GM19025 (cell line): Measurements from ENCODE around the gene MACROD2.
"Not testable (repeated sequence)": the region's sequence is repeated elsewhere in the genome, so short reads cannot be mapped to it uniquely, and the experiment has no call there.

Source experiments
- ATAC-seq: cut with Tn5 transposase; IDR thresholded peaks from one replicate; pipeline ENCODE4 v1.9.1; 2021; ENCODE audit warnings: mild to moderate bottlenecking, low read depth, moderate library complexity; ENCODE audit not compliant: unreplicated experiment

The MACROD2 gene

GRCh38 chr20:15760001-15760621 is 1764.8 kb downstream of the MACROD2 start:
- no peak for ATAC-seq

GRCh38 chr20:15763366-15763765 is 1768.0 kb downstream of the MACROD2 start:
- no peak for ATAC-seq

- no peak for ATAC-seq
These were observed 1772.3 kb downstream of the MACROD2 start for GRCh38 chr20:15767586-15767985.

- no peak for ATAC-seq
These were observed 1772.9 kb downstream of the MACROD2 start for GRCh38 chr20:15767999-15768741.

- ATAC-seq, result no peak
These were observed 1777.5 kb downstream of the MACROD2 start for GRCh38 chr20:15772826-15773225.

GRCh38 chr20:15774926-15775325 is 1779.6 kb downstream of the MACROD2 start:
- ATAC-seq, result no peak

GRCh38 chr20:15776770-15777466 is 1781.6 kb downstream of the MACROD2 start:
- no peak for ATAC-seq

- no peak for ATAC-seq
These were observed 1788.7 kb downstream of the MACROD2 start for GRCh38 chr20:15784020-15784419.

GRCh38 chr20:15789079-15789478 is 1793.8 kb downstream of the MACROD2 start:
- no peak for ATAC-seq

GRCh38 chr20:15792855-15793254 is 1797.5 kb downstream of the MACROD2 start:
- ATAC-seq, result no peak

- no peak for ATAC-seq
These were observed 1799.1 kb downstream of the MACROD2 start for GRCh38 chr20:15794409-15794808.

GRCh38 chr20:15795305-15796019 is 1800.1 kb downstream of the MACROD2 start:
- ATAC-seq, result no peak

- no peak for ATAC-seq
These were observed 1804.6 kb downstream of the MACROD2 start for GRCh38 chr20:15799871-15800270.

GRCh38 chr20:15802020-15802419 is 1806.7 kb downstream of the MACROD2 start:
- ATAC-seq, result no peak

- no peak for ATAC-seq
These were observed 1809.8 kb downstream of the MACROD2 start for GRCh38 chr20:15805154-15805553.

- no peak for ATAC-seq
These were observed 1810.8 kb downstream of the MACROD2 start for GRCh38 chr20:15806105-15806504.

- no peak for ATAC-seq
These were observed 1812.0 kb downstream of the MACROD2 start for GRCh38 chr20:15807271-15807670.

- ATAC-seq, result not testable (repeated sequence)
These were observed 1812.5 kb downstream of the MACROD2 start for GRCh38 chr20:15807771-15808170.

- no peak for ATAC-seq
These were observed 1816.6 kb downstream of the MACROD2 start for GRCh38 chr20:15811951-15812350.

- ATAC-seq, result no peak
These were observed 1817.4 kb downstream of the MACROD2 start for GRCh38 chr20:15812696-15813095.

- ATAC-seq, result no peak
These were observed 1819.0 kb downstream of the MACROD2 start for GRCh38 chr20:15814360-15814759.
